GM21423 (cell line): ENCODE data around the gene PPP1R3F.

Experiments
- ATAC-seq: cut with Tn5 transposase; IDR thresholded peaks from one replicate; pipeline ENCODE4 v1.9.1; 2021; ENCODE audit warnings: mild to moderate bottlenecking, moderate library complexity; ENCODE audit not compliant: unreplicated experiment

Gene PPP1R3F

GRCh38 chrX:49247916-49248811, 21.4 kb upstream of the PPP1R3F start:
- ATAC-seq, result no peak

- no peak for ATAC-seq
These were observed 20.5 kb upstream of the PPP1R3F start for GRCh38 chrX:49249071-49249470.

GRCh38 chrX:49249616-49250015, 20.0 kb upstream of the PPP1R3F start:
- ATAC-seq, result no peak

GRCh38 chrX:49250066-49250465, 19.5 kb upstream of the PPP1R3F start:
- ATAC-seq, result no peak

- ATAC-seq, result no peak
These were observed 19.0 kb upstream of the PPP1R3F start for GRCh38 chrX:49250578-49250977.

GRCh38 chrX:49251325-49251724, 18.3 kb upstream of the PPP1R3F start:
- no peak for ATAC-seq

- ATAC-seq, result no peak
These were observed 15.0 kb upstream of the PPP1R3F start for GRCh38 chrX:49254639-49255038.

- no peak for ATAC-seq
These were observed 13.2 kb upstream of the PPP1R3F start for GRCh38 chrX:49256268-49256995.

- ATAC-seq, result no peak
These were observed 12.4 kb upstream of the PPP1R3F start for GRCh38 chrX:49257074-49257790.

- ATAC-seq, result no peak
These were observed 11.5 kb upstream of the PPP1R3F start for GRCh38 chrX:49257846-49258748.

GRCh38 chrX:49258749-49259124, 10.9 kb upstream of the PPP1R3F start:
- ATAC-seq, result no peak

GRCh38 chrX:49260221-49260985, 9.2 kb upstream of the PPP1R3F start:
- no peak for ATAC-seq

- ATAC-seq, result no peak
These were observed 7.0 kb upstream of the PPP1R3F start for GRCh38 chrX:49262603-49263002.

- no peak for ATAC-seq
These were observed 6.0 kb upstream of the PPP1R3F start for GRCh38 chrX:49263631-49264030.

- no peak for ATAC-seq
These were observed 5.1 kb upstream of the PPP1R3F start, which contains the start of gene FOXP3 for GRCh38 chrX:49264460-49264859. FOXP3 (minus strand) TSS chrX:49264710; CDS start chrX:49258505, 6,205 bp downstream.

- ATAC-seq, result no peak
These were observed 2.8 kb upstream of the PPP1R3F start for GRCh38 chrX:49266523-49267445.

GRCh38 chrX:49268702-49269009, 937 bp upstream of the PPP1R3F start:
- no peak for ATAC-seq

GRCh38 chrX:49269010-49269766, 405 bp upstream of the PPP1R3F start:
- peak; percentile 82 for ATAC-seq
